ENCODE results near the gene TMEM255A.

Gene TMEM255A

DNA sequence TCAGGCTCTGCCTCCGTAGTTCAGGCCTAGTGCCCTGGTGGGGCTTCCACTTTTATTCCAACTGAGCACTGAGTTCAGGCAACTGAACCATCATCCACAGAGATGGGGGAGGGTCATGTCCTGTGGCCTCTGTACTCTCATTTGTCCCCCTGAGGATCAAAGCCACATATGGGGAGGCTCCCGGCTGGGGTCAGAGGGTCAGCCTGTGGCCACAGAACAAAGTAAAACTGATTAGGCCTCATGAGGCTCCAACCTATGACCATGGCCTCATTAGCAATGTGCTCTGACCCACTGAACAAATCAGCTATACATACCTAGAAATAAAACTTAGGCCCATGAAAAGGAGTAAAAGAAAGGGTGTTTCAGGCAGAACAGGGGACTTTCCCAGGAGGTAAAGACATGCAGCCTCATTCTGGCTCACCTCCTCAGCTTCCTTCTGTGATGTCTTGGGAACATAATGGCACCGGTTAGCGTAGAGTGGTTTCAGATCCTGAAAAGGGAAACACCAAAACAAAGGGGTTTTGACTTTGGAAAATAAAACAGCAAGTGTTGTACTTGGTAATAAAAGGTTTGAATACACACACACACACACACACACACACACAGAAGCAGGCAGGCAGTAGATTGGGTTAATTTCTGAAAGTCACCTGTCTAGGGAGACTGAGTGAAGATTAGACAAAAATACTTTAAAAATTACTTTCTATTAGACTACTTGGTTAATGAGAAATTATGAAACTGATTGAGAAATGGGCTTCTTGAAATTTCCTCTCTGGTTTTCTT is 24.3 kb downstream of the TMEM255A start:
- no peaks in the 10 kb centered on the region for H3K36me3 ChIP-seq
- no peaks in the 10 kb centered on the region for H3K9me3 ChIP-seq
- TF ChIP-seq, protein P1, sequence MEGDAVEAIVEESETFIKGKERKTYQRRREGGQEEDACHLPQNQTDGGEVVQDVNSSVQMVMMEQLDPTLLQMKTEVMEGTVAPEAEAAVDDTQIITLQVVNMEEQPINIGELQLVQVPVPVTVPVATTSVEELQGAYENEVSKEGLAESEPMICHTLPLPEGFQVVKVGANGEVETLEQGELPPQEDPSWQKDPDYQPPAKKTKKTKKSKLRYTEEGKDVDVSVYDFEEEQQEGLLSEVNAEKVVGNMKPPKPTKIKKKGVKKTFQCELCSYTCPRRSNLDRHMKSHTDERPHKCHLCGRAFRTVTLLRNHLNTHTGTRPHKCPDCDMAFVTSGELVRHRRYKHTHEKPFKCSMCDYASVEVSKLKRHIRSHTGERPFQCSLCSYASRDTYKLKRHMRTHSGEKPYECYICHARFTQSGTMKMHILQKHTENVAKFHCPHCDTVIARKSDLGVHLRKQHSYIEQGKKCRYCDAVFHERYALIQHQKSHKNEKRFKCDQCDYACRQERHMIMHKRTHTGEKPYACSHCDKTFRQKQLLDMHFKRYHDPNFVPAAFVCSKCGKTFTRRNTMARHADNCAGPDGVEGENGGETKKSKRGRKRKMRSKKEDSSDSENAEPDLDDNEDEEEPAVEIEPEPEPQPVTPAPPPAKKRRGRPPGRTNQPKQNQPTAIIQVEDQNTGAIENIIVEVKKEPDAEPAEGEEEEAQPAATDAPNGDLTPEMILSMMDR (IDR thresholded peaks at IDR 0.05), result no peak
- no peaks in the 10 kb centered on the region for H3K27me3 ChIP-seq
- peaks cover 22 to 26% of the 10 kb centered on the region in 2 experiments for H3K4me1 ChIP-seq (ENCODE audit: control insufficient read depth in 1 of 2, insufficient read depth in 1 of 2, low read depth in 1 of 2, low read length in 1 of 2)
- H3K27ac ChIP-seq, result peak overlapping the region; percentile 78
- H3K4me3 ChIP-seq (ENCODE audit: low read depth in 1 of 2, low read length in 1 of 2), result no peak overlapping the region

DNA sequence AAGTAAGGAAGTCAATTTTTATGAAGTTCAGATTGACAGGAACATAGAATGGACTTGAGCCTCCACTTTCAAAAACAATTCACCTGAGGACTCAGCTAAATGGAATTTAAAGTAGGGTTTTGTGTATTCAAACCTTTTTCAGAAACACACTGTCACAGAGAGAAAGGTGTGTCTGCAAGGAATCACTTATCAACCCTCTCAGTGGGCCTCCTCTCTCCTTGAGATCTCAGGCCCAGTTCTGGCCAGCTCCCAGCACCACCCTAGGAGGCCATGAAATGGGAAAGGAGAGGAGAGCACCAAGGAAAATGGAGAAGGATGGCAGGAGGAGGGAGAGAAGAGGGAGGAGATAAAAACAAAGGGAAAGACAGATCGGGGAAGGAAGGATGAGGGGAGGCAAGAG is 28.6 kb downstream of the TMEM255A start:
- H3K27me3 ChIP-seq, result no peaks in the 10 kb centered on the region
- peaks cover 12 to 13% of the 10 kb centered on the region in 2 experiments for H3K4me1 ChIP-seq (ENCODE audit: control insufficient read depth in 1 of 2, insufficient read depth in 1 of 2, low read depth in 1 of 2, low read length in 1 of 2)
- H3K36me3 ChIP-seq, result no peaks in the 10 kb centered on the region
- no peak overlapping the region for H3K4me3 ChIP-seq (ENCODE audit: low read depth in 1 of 2, low read length in 1 of 2)
- no peak overlapping the region for H3K27ac ChIP-seq
- H3K9me3 ChIP-seq, result no peaks in the 10 kb centered on the region
- TF ChIP-seq, protein P1 (IDR thresholded peaks at IDR 0.05), result no peak

DNA sequence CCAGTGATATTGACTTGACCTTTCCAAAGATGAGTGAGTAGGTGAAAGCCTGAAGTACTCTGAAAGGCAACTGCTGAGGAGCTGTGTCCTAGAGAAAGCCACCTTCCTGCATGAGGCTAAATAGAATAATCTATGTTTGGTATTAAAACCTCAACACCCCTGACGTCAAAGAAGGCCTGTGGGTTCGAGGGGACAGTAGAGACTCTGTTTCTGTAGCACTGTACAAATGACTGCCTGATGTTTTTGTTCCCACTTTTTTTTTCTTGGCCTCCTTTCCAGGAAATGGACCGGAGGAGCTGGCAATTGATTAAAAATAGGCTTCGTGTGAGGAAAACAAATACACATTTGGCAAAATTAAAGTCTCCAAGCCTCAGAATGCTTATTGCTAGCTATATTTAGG is 29.5 kb downstream of the TMEM255A start:
- H3K4me1 ChIP-seq (ENCODE audit: control insufficient read depth in 1 of 2, insufficient read depth in 1 of 2, low read depth in 1 of 2, low read length in 1 of 2), result peaks cover 3 to 4% of the 10 kb centered on the region in 2 experiments
- no peak overlapping the region for H3K4me3 ChIP-seq (ENCODE audit: low read depth in 1 of 2, low read length in 1 of 2)

DNA sequence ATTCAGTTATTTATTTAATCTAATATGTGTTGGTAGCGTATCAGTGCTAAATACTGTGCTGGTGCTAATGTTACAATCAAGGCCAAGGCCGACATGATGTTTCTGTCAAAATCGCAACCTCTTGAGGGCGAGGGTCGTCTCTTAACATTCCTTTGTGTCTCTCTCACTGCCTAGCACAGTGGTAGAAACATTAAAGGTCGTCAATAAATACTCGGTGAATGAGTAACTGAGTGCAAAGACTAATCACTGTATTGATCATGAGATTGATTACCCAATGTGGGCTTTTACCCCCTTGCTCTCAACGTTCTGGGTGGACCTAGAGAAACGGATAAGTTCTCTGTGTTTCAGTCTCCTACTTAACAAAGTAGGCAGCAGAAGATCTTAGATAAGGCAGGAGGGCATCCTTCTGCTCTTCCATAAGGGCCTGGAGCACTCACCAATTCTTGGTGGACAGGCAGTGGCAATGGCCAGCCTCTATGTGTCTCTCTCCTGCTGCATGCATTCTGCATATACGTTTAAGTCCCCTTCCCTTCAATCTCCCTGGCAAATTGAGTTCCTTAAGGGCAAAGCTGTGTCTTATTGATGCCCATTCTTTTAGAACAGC is 30.1 kb downstream of the TMEM255A start:
- Histone ChIP-seq H3K36me3 (no peaks in the 10 kb centered on the region), H3K9me3 (no peaks in the 10 kb centered on the region), H3K27me3 (no peaks in the 10 kb centered on the region), H3K27ac (no peak overlapping the region), H3K4me1 (ENCODE audit: control insufficient read depth in 1 of 2, insufficient read depth in 1 of 2, low read depth in 1 of 2, low read length in 1 of 2) (no peaks in the 10 kb centered on the region), H3K4me3 (ENCODE audit: low read depth in 1 of 2, low read length in 1 of 2) (no peak overlapping the region)
- TF ChIP-seq, protein P1 (IDR thresholded peaks at IDR 0.05), result no peak

More for the DNA sequence above, 29.5 kb downstream of the TMEM255A start:
- no peaks in the 10 kb centered on the region for H3K27me3 ChIP-seq
- no peaks in the 10 kb centered on the region for H3K36me3 ChIP-seq
- no peak overlapping the region for H3K27ac ChIP-seq
- H3K9me3 ChIP-seq, result no peaks in the 10 kb centered on the region
- TF ChIP-seq, protein P1 (IDR thresholded peaks at IDR 0.05), result no peak

DNA sequence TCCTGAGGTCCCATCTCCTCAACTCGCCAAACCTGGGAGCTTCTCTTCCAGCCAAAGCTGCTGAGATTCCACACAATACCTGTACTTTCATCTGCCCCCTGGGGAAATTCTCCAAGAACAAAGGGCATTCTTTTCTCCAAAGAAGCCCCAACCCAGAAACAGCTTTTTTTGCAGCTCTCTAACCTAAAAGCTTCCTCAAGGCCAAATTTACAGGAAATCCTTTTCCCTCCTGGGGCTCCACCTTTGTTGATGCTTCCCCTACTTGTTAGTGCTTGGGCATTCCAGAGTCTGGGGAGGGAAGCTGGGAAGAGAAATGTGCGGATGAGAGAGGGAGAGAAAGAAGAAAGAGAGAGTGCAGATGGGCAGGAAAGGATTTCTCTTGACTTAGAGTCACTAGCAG is 36.3 kb downstream of the TMEM255A start:
- Histone ChIP-seq H3K4me3 (ENCODE audit: low read depth in 1 of 2, low read length in 1 of 2) (no peak overlapping the region), H3K27ac (no peak overlapping the region), H3K27me3 (no peaks in the 10 kb centered on the region), H3K4me1 (ENCODE audit: control insufficient read depth in 1 of 2, insufficient read depth in 1 of 2, low read depth in 1 of 2, low read length in 1 of 2) (no peaks in the 10 kb centered on the region), H3K9me3 (no peaks in the 10 kb centered on the region), H3K36me3 (no peaks in the 10 kb centered on the region)
- TF ChIP-seq, protein P1 (IDR thresholded peaks at IDR 0.05), result no peak
